PC-3 (cell line): ENCODE data around the gene CCNF.

Source experiments
- CTCF ChIP-seq: fragments of 300-600 bp; sonication (generic); conservative IDR thresholded peaks from 2 replicates; pipeline ENCODE4 v1.5.1; 2017; ENCODE audit warnings: antibody characterized with exemption, low read depth, mild to moderate bottlenecking, low read length
- EZH2 ChIP-seq: fragments of 300-600 bp; sonication (generic); IDR thresholded peaks from one replicate; pipeline ENCODE4 v1.6.1; 2017; ENCODE audit warnings: antibody characterized with exemption, mild to moderate bottlenecking, low read length; ENCODE audit not compliant: unreplicated experiment

DNA sequence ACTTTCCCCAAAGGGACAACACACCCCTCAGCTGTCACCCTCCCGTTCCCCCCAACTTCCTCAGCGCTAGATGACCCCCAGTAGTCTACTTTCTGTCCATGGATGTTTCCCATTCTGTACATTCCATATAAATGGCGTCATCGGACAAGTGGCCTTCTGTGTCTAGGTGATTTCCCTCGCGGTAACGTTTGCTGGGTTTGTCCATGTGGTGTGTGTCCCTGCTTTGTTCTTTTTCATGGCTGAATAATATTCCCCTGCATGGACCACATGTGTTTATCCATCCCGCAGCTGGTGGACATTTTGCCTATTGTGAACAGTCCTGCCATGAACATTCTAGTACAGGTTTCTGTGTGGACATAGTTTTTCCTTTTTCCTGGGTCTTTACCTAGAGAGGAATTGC lies 23.4 kb downstream of the CCNF start:
- TF ChIP-seq CTCF (no peak), EZH2 (no peak)
